PC-3 (cell line): ENCODE results near the gene TGFBR3L. TPM values are rescaled to one million over a fixed set of nuclear protein-coding genes. Genes with fewer than 3 reads are reported as not detected.

Experiments used
- ATAC-seq: fragments of 200-7000 bp; cut with Tn5 transposase; 2 replicates; pipeline ENCODE4 v1.9.1; 2020; ENCODE audit warnings: mild to moderate bottlenecking, moderate library complexity
- BruUV-seq: library from RNA; stranded (reverse); fragments of 400-500 nt; replicated peaks from 2 replicates; lab custom pipeline; 2021; lab: Mats Ljungman, UMichigan
- CTCF ChIA-PET: fragments of 300-600 bp; sonication (Branson Sonifier 250); formaldehyde crosslinking; loops from one replicate; lab custom pipeline; 2022; ENCODE audit warnings: antibody characterized with exemption; lab: Charles Lee
- POLR2A ChIA-PET: fragments of 300-600 bp; sonication (Branson Sonifier 250); formaldehyde crosslinking; loops from one replicate; lab custom pipeline; 2022; ENCODE audit warnings: antibody characterized with exemption; ENCODE audit not compliant: unreplicated experiment; lab: Charles Lee
- DNase-seq: peaks from one replicate; pipeline ENCODE4 v3.0.0-alpha.2; 2015
- H2AFZ ChIP-seq: fragments of 300-600 bp; sonication (generic); 2 replicates; pipeline ENCODE4 v1.6.0; 2016; ENCODE audit warnings: antibody characterized with exemption, low read length
- H3F3A ChIP-seq: fragments of 300-600 bp; sonication (generic); one replicate; pipeline ENCODE4 v1.6.0; 2017; ENCODE audit warnings: antibody characterized with exemption, low read length, control low read depth, mild to moderate bottlenecking; ENCODE audit not compliant: unreplicated experiment
- H3K27ac ChIP-seq: fragments of 300-600 bp; sonication (generic); 2 replicates; pipeline ENCODE4 v1.5.1; 2016; ENCODE audit warnings: mild to moderate bottlenecking, low read length
- H3K27me3 ChIP-seq: fragments of 300-600 bp; sonication (generic); 2 replicates; pipeline ENCODE4 v1.6.1; 2016; ENCODE audit warnings: low read length, mixed read lengths
- H3K36me3 ChIP-seq: fragments of 300-600 bp; sonication (generic); 2 replicates; pipeline ENCODE4 v1.6.1; 2016; ENCODE audit warnings: low read depth, mixed run types, low read length, mixed read lengths
- H3K4me1 ChIP-seq: fragments of 300-600 bp; sonication (generic); 2 replicates; pipeline ENCODE4 v1.5.1; 2016; ENCODE audit warnings: low read length; ENCODE audit not compliant: insufficient read depth
- H3K4me2 ChIP-seq: fragments of 300-600 bp; sonication (generic); 2 replicates; pipeline ENCODE4 v1.6.0; 2016; ENCODE audit warnings: low read length
- H3K4me3 ChIP-seq: fragments of 300-600 bp; sonication (generic); 2 replicates; pipeline ENCODE4 v1.5.1; 2016; ENCODE audit warnings: mild to moderate bottlenecking, low read length, mixed read lengths
- H3K79me2 ChIP-seq: fragments of 300-600 bp; sonication (generic); 2 replicates; pipeline ENCODE4 v1.6.1; 2017; ENCODE audit warnings: low read length, mixed read lengths
- H3K9ac ChIP-seq: fragments of 300-600 bp; sonication (generic); 2 replicates; pipeline ENCODE4 v1.6.0; 2016; ENCODE audit warnings: mild to moderate bottlenecking, low read length
- H3K9me2 ChIP-seq: fragments of 300-600 bp; sonication (generic); replicated peaks from 2 replicates; pipeline ENCODE4 v1.6.1; 2016; ENCODE audit warnings: mixed run types, low read length, mixed read lengths
- H3K9me3 ChIP-seq: fragments of 300-600 bp; sonication (generic); 2 replicates; pipeline ENCODE4 v1.6.1; 2016; ENCODE audit warnings: low read length, mixed read lengths
- H4K20me1 ChIP-seq: fragments of 300-600 bp; sonication (generic); 2 replicates; pipeline ENCODE4 v1.6.1; 2016; ENCODE audit warnings: low read length, mixed read lengths
- EZH2 ChIP-seq: fragments of 300-600 bp; sonication (generic); IDR thresholded peaks from one replicate; pipeline ENCODE4 v1.6.1; 2017; ENCODE audit warnings: antibody characterized with exemption, mild to moderate bottlenecking, low read length; ENCODE audit not compliant: unreplicated experiment
- EZH2phosphoT487 ChIP-seq: fragments of 300-600 bp; sonication (generic); IDR thresholded peaks from 2 replicates; pipeline ENCODE4 v1.6.1; 2018; ENCODE audit warnings: mild to moderate bottlenecking, antibody characterized with exemption, low read length, borderline replicate concordance
- intact Hi-C: fragments of 100-400 bp; cut with micrococcal nuclease; formaldehyde crosslinking; loops from 2 replicates; pipeline ENCODE4 v1.9.0; 2023
- total RNA-seq: library from RNA; depleted of rRNA; stranded (reverse); fragments of >200 nt; gene quantifications from 2 replicates; pipeline ENCODE4 v1.2.3, GENCODE V29; 2014
- TF ChIP-seq, protein P1 (sequence below): fragments of 300-600 bp; sonication (generic); conservative IDR thresholded peaks from 2 replicates; pipeline ENCODE4 v1.5.1; 2017; ENCODE audit warnings: antibody characterized with exemption, low read depth, mild to moderate bottlenecking, low read length

The TGFBR3L gene
- total RNA-seq, 1 experiment from 2014 or later, result 10.5 TPM

DNA sequence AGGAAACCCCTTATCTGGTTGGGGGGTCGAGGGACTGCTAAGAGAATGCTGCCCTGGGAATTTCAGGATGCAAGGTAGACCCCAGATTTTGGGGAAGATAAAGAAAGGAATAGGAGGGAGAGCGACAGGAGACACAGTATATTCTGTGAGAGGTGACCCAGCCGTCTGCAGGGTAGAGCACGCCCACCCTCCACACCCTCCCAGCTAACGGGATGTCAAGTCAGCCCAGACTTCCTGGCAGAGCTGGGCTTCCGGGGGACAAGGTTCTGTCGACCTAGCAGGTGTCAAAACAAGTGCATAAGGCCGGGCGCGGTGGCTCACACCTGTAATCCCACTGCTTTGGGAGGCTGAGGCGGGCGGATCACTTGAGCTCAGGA lies 39.7 kb upstream of the TGFBR3L start:
- Histone ChIP-seq H3K9ac (no peak overlapping the region), H3K79me2 (no peaks in the 10 kb centered on the region), H3K27ac (no peak overlapping the region), H3K9me2 (no peaks in the 10 kb centered on the region), H2AFZ (peak overlapping the region; percentile 80), H3K27me3 (no peaks in the 10 kb centered on the region), H3K36me3 (no peaks in the 10 kb centered on the region), H3K9me3 (no peaks in the 10 kb centered on the region), H4K20me1 (no peaks in the 10 kb centered on the region), H3K4me2 (peak overlapping the region; percentile 89), H3F3A (peaks cover 10% of the 10 kb centered on the region), H3K4me3 (peak overlapping the region; percentile 69), H3K4me1 (peaks cover 20% of the 10 kb centered on the region)
- DNase-seq (no peak), ATAC-seq (no peak)
- TF ChIP-seq, protein P1, sequence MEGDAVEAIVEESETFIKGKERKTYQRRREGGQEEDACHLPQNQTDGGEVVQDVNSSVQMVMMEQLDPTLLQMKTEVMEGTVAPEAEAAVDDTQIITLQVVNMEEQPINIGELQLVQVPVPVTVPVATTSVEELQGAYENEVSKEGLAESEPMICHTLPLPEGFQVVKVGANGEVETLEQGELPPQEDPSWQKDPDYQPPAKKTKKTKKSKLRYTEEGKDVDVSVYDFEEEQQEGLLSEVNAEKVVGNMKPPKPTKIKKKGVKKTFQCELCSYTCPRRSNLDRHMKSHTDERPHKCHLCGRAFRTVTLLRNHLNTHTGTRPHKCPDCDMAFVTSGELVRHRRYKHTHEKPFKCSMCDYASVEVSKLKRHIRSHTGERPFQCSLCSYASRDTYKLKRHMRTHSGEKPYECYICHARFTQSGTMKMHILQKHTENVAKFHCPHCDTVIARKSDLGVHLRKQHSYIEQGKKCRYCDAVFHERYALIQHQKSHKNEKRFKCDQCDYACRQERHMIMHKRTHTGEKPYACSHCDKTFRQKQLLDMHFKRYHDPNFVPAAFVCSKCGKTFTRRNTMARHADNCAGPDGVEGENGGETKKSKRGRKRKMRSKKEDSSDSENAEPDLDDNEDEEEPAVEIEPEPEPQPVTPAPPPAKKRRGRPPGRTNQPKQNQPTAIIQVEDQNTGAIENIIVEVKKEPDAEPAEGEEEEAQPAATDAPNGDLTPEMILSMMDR, result no peak
- no peak for TF ChIP-seq EZH2phosphoT487
- no peak for TF ChIP-seq EZH2
- ChIA-PET CTCF (no interaction called here), POLR2A (interaction anchor here (0.6 kb wide), 1 partner anchor 16 kb away, joined by 5 read pairs; no protein-coding TSS in a partner anchor)
- no TSS peak for BruUV-seq
- intact Hi-C loops, result no loop called here

DNA sequence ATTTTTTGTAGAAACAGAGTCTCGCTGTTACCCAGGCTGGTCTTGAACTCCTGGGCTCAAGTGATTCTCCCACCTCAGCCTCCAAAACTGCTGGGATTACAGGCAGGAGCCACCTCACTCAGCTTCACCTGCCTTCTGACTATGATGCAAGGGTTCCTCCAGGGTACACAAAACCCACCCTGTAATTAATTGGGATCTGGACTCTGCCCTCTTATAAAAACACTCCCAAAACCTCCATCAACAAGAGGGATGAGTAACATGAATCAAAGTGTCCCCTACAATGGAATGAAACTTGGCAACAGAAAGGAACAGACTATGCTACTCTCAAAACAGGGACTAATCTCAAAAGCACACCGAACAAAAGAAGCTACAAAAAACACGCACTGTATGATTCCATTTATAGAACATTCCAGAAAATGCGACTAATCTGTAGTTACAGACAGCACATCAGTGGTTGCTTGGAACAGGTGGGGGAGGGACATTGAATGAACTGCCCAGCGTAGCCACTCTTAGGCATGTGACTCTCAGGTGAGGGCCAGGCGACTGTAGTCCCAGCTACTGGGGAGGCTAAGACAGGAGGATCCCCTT lies 37.3 kb upstream of the TGFBR3L start:
- no peak for DNase-seq
- no peaks in the 10 kb centered on the region for H3K9me3 ChIP-seq
- H3K4me1 ChIP-seq, result peaks cover 7% of the 10 kb centered on the region; the same call in 1 of the 2 replicates
- POLR2A ChIA-PET, result no interaction called here
- ATAC-seq, result no peak
- H2AFZ ChIP-seq, result no peak overlapping the region
- H3K36me3 ChIP-seq, result no peaks in the 10 kb centered on the region
- BruUV-seq, result no TSS peak
- H4K20me1 ChIP-seq, result no peaks in the 10 kb centered on the region
- no peaks in the 10 kb centered on the region for H3F3A ChIP-seq
- H3K79me2 ChIP-seq, result no peaks in the 10 kb centered on the region
- no peaks in the 10 kb centered on the region for H3K9me2 ChIP-seq
- intact Hi-C loops, result no loop called here
- H3K27me3 ChIP-seq, result no peaks in the 10 kb centered on the region
- H3K4me3 ChIP-seq, result no peak overlapping the region
- no peak overlapping the region for H3K4me2 ChIP-seq
- CTCF ChIA-PET, result no interaction called here
- H3K9ac ChIP-seq, result no peak overlapping the region
- H3K27ac ChIP-seq, result no peak overlapping the region
- TF ChIP-seq EZH2phosphoT487, result no peak
- no peak for TF ChIP-seq EZH2
- TF ChIP-seq, protein P1, result no peak

DNA sequence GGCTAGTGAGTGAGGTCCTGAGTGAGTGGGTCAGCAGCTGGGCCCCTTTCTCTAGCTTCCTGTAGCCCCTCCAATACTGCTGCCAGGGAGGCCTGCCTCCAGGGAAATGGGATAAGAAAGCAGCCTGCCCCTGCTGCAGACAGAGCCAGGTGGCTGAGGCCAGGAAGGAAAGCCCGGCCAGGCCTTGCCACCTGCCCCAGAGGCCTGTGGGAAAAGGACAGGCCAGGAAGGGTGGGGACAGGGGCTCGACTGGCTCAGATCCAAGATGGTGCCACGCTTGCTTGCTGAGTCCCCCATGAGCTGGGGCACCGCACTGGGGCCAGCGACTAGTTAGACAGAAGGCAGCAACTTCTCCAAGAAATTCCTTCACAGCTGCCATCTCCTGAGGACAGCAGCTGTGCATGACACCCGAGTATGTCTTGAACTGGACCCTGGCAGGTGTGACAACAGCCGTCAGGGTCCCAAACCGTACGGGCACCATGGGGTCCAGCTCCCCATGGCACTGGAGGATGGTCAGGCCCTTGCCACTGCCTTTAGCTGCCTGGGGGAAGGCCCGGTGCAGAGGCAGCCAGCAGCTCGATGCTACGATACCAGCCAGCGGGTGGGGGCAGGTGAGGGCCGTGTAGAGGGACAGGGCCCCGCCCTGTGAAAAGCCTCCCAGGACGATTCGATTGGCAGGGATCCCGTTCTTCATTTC lies 35.4 kb upstream of the TGFBR3L start:
- intact Hi-C loops, result no loop called here
- Histone ChIP-seq H3K27me3 (no peaks in the 10 kb centered on the region), H3K9me3 (no peaks in the 10 kb centered on the region), H3F3A (no peaks in the 10 kb centered on the region), H3K9ac (no peak overlapping the region), H2AFZ (no peak overlapping the region), H3K4me1 (no peaks in the 10 kb centered on the region), H3K9me2 (no peaks in the 10 kb centered on the region), H3K4me2 (no peak overlapping the region), H3K4me3 (no peak overlapping the region), H3K27ac (no peak overlapping the region), H4K20me1 (no peaks in the 10 kb centered on the region), H3K79me2 (no peaks in the 10 kb centered on the region), H3K36me3 (no peaks in the 10 kb centered on the region)
- DNase-seq (no peak), ATAC-seq (no peak)
- CTCF ChIA-PET, result no interaction called here
- TF ChIP-seq, protein P1, result no peak
- TF ChIP-seq EZH2, result no peak
- POLR2A ChIA-PET, result no interaction called here
- BruUV-seq, result no TSS peak
